ENCODE measurements around the gene FAM229B.

Gene FAM229B

GRCh38 chr6:112145080-112145573 is 57.7 kb downstream of the FAM229B start:
- no peak for DNase-seq

- no peak for DNase-seq
Measured at GRCh38 chr6:112148103-112148502, 60.7 kb downstream of the FAM229B start.

DNA sequence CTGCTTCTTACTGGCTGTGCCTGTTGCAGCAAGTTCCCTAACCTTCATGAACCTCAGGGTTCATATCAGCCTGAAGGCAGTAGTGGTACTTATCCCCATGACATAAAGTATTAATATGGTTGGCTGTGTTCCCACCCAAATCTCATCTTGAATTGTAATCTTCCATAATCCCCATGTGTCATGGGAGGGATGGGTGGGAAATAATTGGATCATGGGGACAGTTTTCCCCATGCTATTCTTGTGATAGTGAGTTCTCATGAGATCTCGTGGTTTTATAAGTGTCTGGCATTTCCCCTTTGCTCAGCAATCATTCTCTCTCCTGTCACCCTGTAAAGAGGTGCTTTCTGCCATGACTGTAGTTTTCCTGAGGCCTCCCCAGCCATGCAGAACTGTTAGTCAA is 61.8 kb downstream of the FAM229B start:
- no peak for DNase-seq

DNA sequence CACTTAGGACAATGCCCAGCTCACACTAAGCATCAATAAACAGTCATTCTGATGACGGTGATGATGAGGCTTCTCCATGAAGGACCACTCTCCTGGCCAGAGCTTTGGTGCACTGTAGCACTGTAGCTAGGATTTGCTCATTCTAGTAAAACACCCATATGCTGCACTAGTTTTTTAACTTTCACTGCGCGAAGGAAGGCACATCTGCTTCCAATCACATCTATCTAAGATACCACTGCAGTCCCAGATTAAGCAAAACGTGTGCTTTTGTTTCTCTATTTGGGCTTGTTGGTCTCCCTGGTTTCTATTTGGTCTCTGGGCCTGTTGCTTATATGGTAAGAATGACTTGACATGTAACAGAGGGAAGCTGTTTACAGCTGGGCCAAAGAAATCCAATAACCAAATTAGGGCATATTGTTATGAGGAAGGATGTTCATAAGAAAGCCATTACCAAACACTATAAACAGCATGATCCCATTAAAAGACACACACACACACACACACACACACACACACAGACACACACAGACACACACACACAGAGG is 62.4 kb downstream of the FAM229B start:
- no peak for DNase-seq

DNA sequence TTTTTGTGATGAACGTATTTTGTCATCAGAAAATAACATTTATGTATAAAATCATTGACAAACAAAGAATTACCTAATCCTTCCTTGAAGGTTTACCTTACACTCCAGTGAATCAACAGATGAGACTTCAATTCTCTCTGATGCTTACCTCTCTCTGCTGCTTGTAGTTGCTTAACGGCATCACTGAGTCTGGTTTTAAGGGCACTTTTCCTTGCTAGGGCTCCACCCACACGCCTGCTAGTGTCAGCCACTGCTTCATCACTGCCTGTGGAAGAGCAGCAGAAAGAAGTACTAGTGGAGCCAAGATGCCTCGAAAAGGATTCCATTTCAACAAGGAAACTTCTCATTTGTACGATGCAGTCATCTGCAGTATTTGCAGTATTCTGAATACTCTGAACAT is 63.0 kb downstream of the FAM229B start:
- DNase-seq: no peak
